Kidney (tissue), 14 donors: ENCODE results near the gene NPRL2. TPM values are rescaled to one million over a fixed set of nuclear protein-coding genes. Genes with fewer than 3 reads are reported as not detected.

Experiments used
- DNase-seq, 5 donors: peaks; one replicate each; pipeline ENCODE4 v3.0.0-alpha.2; 2013 to 2020
- FAIRE-seq: peaks from 2 replicates; lab custom pipeline; 2012; peaks lifted over from hg19 to GRCh38; lab: Jason Lieb, UNC
- H3K27ac ChIP-seq, 2 donors: one replicate each; pipeline ENCODE4 v1.7.0; 2013; ENCODE audit warnings: low read depth in 2 of 2, low read length in 2 of 2, inconsistent platforms in 1 of 2
- H3K27me3 ChIP-seq: one replicate; pipeline ENCODE4 v1.7.1; 2013; ENCODE audit warnings: low read length, inconsistent platforms; ENCODE audit not compliant: control insufficient read depth, insufficient read depth
- H3K36me3 ChIP-seq, 3 donors: one replicate each; pipeline versions ENCODE4 v1.7.0 to v1.7.1; 2013; ENCODE audit warnings: low read length in 3 of 3, control low read depth in 1 of 3, inconsistent platforms in 1 of 3; ENCODE audit not compliant: insufficient read depth in 3 of 3, control insufficient read depth in 2 of 3
- H3K4me1 ChIP-seq, 3 donors: one replicate each; pipeline versions ENCODE4 v1.7.0 to v1.7.1; 2013; ENCODE audit warnings: low read length in 3 of 3, inconsistent platforms in 1 of 3, low read depth in 1 of 3; ENCODE audit not compliant: control insufficient read depth in 2 of 3, insufficient read depth in 2 of 3
- H3K4me3 ChIP-seq, 3 donors: one replicate each; pipeline versions ENCODE4 v1.7.0 to v1.8.1; 2013; ENCODE audit warnings: low read length in 3 of 3, control low read depth in 1 of 3, inconsistent platforms in 1 of 3
- H3K9ac ChIP-seq, 3 donors: one replicate each; pipeline versions ENCODE4 v1.7.0 to v1.7.1; 2013; ENCODE audit warnings: low read length in 3 of 3, control low read depth in 1 of 3, inconsistent platforms in 1 of 3
- H3K9me3 ChIP-seq, 3 donors: one replicate each; pipeline versions ENCODE4 v1.7.0 to v1.7.1; 2013; ENCODE audit warnings: low read length in 3 of 3, control low read depth in 1 of 3, inconsistent platforms in 1 of 3; ENCODE audit not compliant: control insufficient read depth in 2 of 3, insufficient read depth in 1 of 3
- intact Hi-C: fragments of 100-400 bp; cut with DNase I; formaldehyde crosslinking; loops from one replicate; pipeline ENCODE4 v1.11.1; 2022
- polyA plus RNA-seq: library from polyadenylated mRNA; stranded (reverse); fragments of 350-450 nt; fragmentation: Illumina TruSeq; extraction: RNeasy Lipid Tissue Mini Kit (QIAGEN cat#74804); gene quantifications from one replicate; pipeline ENCODE4 v1.2.3, GENCODE V29; 2014; ENCODE audit warnings: low read depth, low replicate concordance; ENCODE audit not compliant: insufficient read depth
- total RNA-seq: library from RNA; stranded (reverse); fragmentation: NEBNext Ultra II Directional; extraction: Animal tissue kit (Norgen Biotek cat#: 25700); gene quantifications from one replicate; pipeline ENCODE4 v1.2.1, GENCODE V29; 2021
- TF ChIP-seq, protein P1 (sequence below): IDR thresholded peaks from 3 replicates; pipeline ENCODE4 v1.5.1; 2012; ENCODE audit warnings: mild to moderate bottlenecking, moderate library complexity, borderline replicate concordance; ENCODE audit not compliant: insufficient read depth; ENCODE audit errors: extremely low read depth
- donor health status: control.
- donor health status: control.
- donor health status: control.
- donor health status: control.
- donor health status: control.
- donor health status: DM: yes; HTN: yes; CAD: no.
- donor health status: Normal renal cell carcinoma (clear cell type).

NPRL2 gene
- total and polyA plus RNA-seq, 2 donors from 2014 or later = 23.5 to 39.8 TPM

- no peak for FAIRE-seq
- H3K9me3 ChIP-seq = no peaks in the 10 kb centered on the region
- intact Hi-C loops = no loop called here
Observed at GRCh38 chr3:50340147-50340447, 10.5 kb downstream of the NPRL2 start.

GRCh38 chr3:50339485-50340146 lies 11.0 kb downstream of the NPRL2 start:
- no peaks in the 10 kb centered on the region for H3K27me3 ChIP-seq
- TF ChIP-seq, protein P1, sequence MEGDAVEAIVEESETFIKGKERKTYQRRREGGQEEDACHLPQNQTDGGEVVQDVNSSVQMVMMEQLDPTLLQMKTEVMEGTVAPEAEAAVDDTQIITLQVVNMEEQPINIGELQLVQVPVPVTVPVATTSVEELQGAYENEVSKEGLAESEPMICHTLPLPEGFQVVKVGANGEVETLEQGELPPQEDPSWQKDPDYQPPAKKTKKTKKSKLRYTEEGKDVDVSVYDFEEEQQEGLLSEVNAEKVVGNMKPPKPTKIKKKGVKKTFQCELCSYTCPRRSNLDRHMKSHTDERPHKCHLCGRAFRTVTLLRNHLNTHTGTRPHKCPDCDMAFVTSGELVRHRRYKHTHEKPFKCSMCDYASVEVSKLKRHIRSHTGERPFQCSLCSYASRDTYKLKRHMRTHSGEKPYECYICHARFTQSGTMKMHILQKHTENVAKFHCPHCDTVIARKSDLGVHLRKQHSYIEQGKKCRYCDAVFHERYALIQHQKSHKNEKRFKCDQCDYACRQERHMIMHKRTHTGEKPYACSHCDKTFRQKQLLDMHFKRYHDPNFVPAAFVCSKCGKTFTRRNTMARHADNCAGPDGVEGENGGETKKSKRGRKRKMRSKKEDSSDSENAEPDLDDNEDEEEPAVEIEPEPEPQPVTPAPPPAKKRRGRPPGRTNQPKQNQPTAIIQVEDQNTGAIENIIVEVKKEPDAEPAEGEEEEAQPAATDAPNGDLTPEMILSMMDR = no peak
- H3K4me3 ChIP-seq = no peak overlapping the region
- H3K36me3 ChIP-seq = no peaks in the 10 kb centered on the region
- H3K9me3 ChIP-seq = no peaks in the 10 kb centered on the region
- FAIRE-seq (no peak), DNase-seq (no peak)
- peaks cover 2 to 18% (median 14%) of the 10 kb centered on the region in 3 donors for H3K4me1 ChIP-seq
- no peak overlapping the region for H3K27ac ChIP-seq
- H3K9ac ChIP-seq = no peak overlapping the region
- intact Hi-C loops = no loop called here

More at GRCh38 chr3:50340147-50340447, 10.5 kb downstream of the NPRL2 start:
- peaks cover 2 to 18% (median 14%) of the 10 kb centered on the region in 3 donors for H3K4me1 ChIP-seq
- DNase-seq = no peak
- TF ChIP-seq, protein P1 = no peak
- H3K27me3 ChIP-seq = no peaks in the 10 kb centered on the region
- peak overlapping the region; percentile 61 to 75 for H3K27ac ChIP-seq
- H3K9ac ChIP-seq = no peak overlapping the region
- H3K4me3 ChIP-seq = peak overlapping the region in 2 of 3 donors; percentile 28 to 47
- H3K36me3 ChIP-seq = no peaks in the 10 kb centered on the region

- intact Hi-C loops = no loop called here
- Histone ChIP-seq H3K4me3 (no peak overlapping the region), H3K4me1 (peaks cover 2 to 24% (median 14%) of the 10 kb centered on the region in 3 donors), H3K9ac (peak overlapping the region in 1 of 3 donors; percentile 28), H3K27ac (peak overlapping the region; percentile 16 to 26), H3K27me3 (no peaks in the 10 kb centered on the region), H3K36me3 (no peaks in the 10 kb centered on the region), H3K9me3 (no peaks in the 10 kb centered on the region)
- no peak for FAIRE-seq
- TF ChIP-seq, protein P1 = no peak
- DNase-seq = no peak
Observed at GRCh38 chr3:50338965-50339364, 11.6 kb downstream of the NPRL2 start.
